DND-41 (cell line): Measurements from ENCODE around the gene ZMYND12.

Experiments used
- EZH2 ChIP-seq: IDR thresholded peaks from 3 replicates; pipeline ENCODE4 v1.6.1; 2012; ENCODE audit warnings: borderline replicate concordance, low read depth, mild to moderate bottlenecking, moderate library complexity, low read length, inconsistent platforms; ENCODE audit not compliant: severe bottlenecking
- TF ChIP-seq, protein P1 (sequence below): IDR thresholded peaks from 2 replicates; pipeline ENCODE4 v1.5.1; 2012; ENCODE audit warnings: borderline replicate concordance, low read length, moderate library complexity, mild to moderate bottlenecking; ENCODE audit not compliant: poor library complexity, severe bottlenecking; ENCODE audit errors: extremely low read depth

DNA sequence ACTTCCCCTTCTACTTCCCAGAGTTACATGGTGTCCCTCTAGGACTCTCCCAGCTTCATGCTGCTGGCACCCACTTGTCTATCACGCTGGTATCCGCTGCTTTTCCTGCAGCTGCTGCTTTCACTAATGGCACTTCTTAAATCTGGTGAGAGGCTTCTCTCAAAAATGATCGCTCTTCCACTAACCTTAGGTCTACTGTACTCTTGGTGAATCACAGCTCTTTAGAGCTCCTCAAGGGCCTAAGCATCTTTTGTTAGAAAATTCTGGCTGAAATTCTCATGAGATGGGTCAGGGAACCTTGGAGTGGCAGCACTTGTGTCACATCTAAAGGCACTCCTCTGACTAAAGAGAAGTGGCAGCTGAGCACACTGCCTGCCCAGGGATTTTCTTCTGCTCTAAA lies 32.1 kb downstream of the ZMYND12 start:
- TF ChIP-seq, protein P1, sequence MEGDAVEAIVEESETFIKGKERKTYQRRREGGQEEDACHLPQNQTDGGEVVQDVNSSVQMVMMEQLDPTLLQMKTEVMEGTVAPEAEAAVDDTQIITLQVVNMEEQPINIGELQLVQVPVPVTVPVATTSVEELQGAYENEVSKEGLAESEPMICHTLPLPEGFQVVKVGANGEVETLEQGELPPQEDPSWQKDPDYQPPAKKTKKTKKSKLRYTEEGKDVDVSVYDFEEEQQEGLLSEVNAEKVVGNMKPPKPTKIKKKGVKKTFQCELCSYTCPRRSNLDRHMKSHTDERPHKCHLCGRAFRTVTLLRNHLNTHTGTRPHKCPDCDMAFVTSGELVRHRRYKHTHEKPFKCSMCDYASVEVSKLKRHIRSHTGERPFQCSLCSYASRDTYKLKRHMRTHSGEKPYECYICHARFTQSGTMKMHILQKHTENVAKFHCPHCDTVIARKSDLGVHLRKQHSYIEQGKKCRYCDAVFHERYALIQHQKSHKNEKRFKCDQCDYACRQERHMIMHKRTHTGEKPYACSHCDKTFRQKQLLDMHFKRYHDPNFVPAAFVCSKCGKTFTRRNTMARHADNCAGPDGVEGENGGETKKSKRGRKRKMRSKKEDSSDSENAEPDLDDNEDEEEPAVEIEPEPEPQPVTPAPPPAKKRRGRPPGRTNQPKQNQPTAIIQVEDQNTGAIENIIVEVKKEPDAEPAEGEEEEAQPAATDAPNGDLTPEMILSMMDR, result no peak
- TF ChIP-seq EZH2, result no peak
